CD4-positive, alpha-beta T cell (primary cell): ENCODE measurements around the gene TRPC4AP. TPM values are rescaled to one million over a fixed set of nuclear protein-coding genes. Genes with fewer than 3 reads are reported as not detected.

Experiments used
- ATAC-seq: fragments of 200-7000 bp; cut with Tn5 transposase; one replicate; pipeline ENCODE4 v1.10.0; 2022; ENCODE audit warnings: mild to moderate bottlenecking; ENCODE audit not compliant: poor library complexity
- CTCF ChIA-PET: fragments of 350-600 bp; sonication (Branson Sonifier 250); formaldehyde crosslinking; loops from one replicate; lab custom pipeline; 2021; ENCODE audit warnings: antibody characterized with exemption, inconsistent platforms; lab: Charles Lee
- POLR2A ChIA-PET: fragments of 350-600 bp; sonication (Branson Sonifier 250); formaldehyde crosslinking; loops from one replicate; lab custom pipeline; 2021; ENCODE audit warnings: antibody characterized with exemption, inconsistent platforms; lab: Charles Lee
- DNase-seq, 14 experiments: peaks; one replicate each; pipeline ENCODE4 v3.0.0-alpha.2; 2013 to 2020; ENCODE audit warnings: mixed read lengths in 2 of 14
- H3K27ac ChIP-seq, 2 donors: one replicate each; pipeline versions ENCODE4 v1.5.1 to v1.7.0; 2013; ENCODE audit warnings: low read length in 2 of 2, low read depth in 1 of 2, mild to moderate bottlenecking in 1 of 2
- H3K27me3 ChIP-seq, 2 experiments: 1 replicate in 1 of 2; 2 replicates in 1 of 2; pipeline versions ENCODE4 v1.6.1 to v1.7.0; 2013; ENCODE audit warnings: low read length in 2 of 2, control low read depth in 1 of 2, mild to moderate bottlenecking in 1 of 2, moderate library complexity in 1 of 2; ENCODE audit not compliant: insufficient read depth in 2 of 2, control insufficient read depth in 1 of 2
- H3K36me3 ChIP-seq: one replicate; pipeline ENCODE4 v1.6.1; 2013; ENCODE audit warnings: low read length, control low read depth; ENCODE audit not compliant: insufficient read depth
- H3K4me1 ChIP-seq: one replicate; pipeline ENCODE4 v1.6.1; 2013; ENCODE audit warnings: low read length, control low read depth; ENCODE audit not compliant: insufficient read depth
- H3K4me3 ChIP-seq: one replicate; pipeline ENCODE4 v1.5.1; 2013; ENCODE audit warnings: mild to moderate bottlenecking, low read length, moderate library complexity
- H3K9me3 ChIP-seq, 2 experiments: 1 replicate in 1 of 2; 2 replicates in 1 of 2; pipeline versions ENCODE4 v1.6.1 to v1.7.0; 2013; ENCODE audit warnings: low read length in 2 of 2, mild to moderate bottlenecking in 2 of 2, control low read depth in 1 of 2, moderate library complexity in 1 of 2; ENCODE audit not compliant: control insufficient read depth in 1 of 2, insufficient read depth in 1 of 2
- H3K27ac Mint-ChIP-seq: one replicate; pipeline ENCODE4 v1.8.0; 2020; ENCODE audit warnings: mixed read lengths
- H3K27me3 Mint-ChIP-seq: one replicate; pipeline ENCODE4 v1.8.0; 2021; ENCODE audit warnings: mixed read lengths
- H3K36me3 Mint-ChIP-seq: one replicate; pipeline ENCODE4 v1.8.0; 2021; ENCODE audit warnings: low read depth, mixed read lengths
- H3K4me1 Mint-ChIP-seq: one replicate; pipeline ENCODE4 v1.8.0; 2021; ENCODE audit warnings: low read depth, mixed read lengths
- H3K4me3 Mint-ChIP-seq: one replicate; pipeline ENCODE4 v1.8.0; 2020; ENCODE audit warnings: mild to moderate bottlenecking, mixed read lengths
- H3K9me3 Mint-ChIP-seq: one replicate; pipeline ENCODE4 v1.8.0; 2020; ENCODE audit warnings: mixed read lengths
- CTCF ChIP-seq: fragments of 200-600 bp; IDR thresholded peaks from one replicate; pipeline ENCODE4 v1.8.0; 2022; ENCODE audit warnings: antibody characterized with exemption, mild to moderate bottlenecking
- intact Hi-C, 2 experiments: fragments of 100-400 bp; cut with DNase I in 1 of 2; cut with micrococcal nuclease in 1 of 2; formaldehyde crosslinking; loops; one replicate each; pipeline versions ENCODE4 v1.15.1 to v1.9.0; 2023 to 2025; cut with DNase I, micrococcal nuclease
- total RNA-seq, 174 experiments: library from RNA in 2 of 174; stranded (reverse) in 2 of 174; gene quantifications; one replicate each; pipeline ENCODE4 v1.2.3 and lab custom pipeline; 2021 to 2026

TRPC4AP gene
- total RNA-seq, 2 experiments from 2014 or later, result 56.3 to 60.6 TPM

- peaks cover 41% of the 10 kb centered on the region for H3K36me3 ChIP-seq
Measured at GRCh38 chr20:34994509-34995131, 98.0 kb downstream of the TRPC4AP start.

GRCh38 chr20:34993941-34994508 lies 98.6 kb downstream of the TRPC4AP start:
- Histone ChIP-seq H3K4me1 (no peaks in the 10 kb centered on the region), H3K27ac (no peak overlapping the region), H3K4me3 (no peak overlapping the region), H3K9me3 (no peaks in the 10 kb centered on the region), H3K27me3 (no peaks in the 10 kb centered on the region), H3K36me3 (peaks cover 36% of the 10 kb centered on the region)
- intact Hi-C loops, result no loop called here
- ChIA-PET CTCF (interaction anchor here (0.7 kb wide), 1 partner anchor 27 kb away, joined by 3 read pairs; no protein-coding TSS in a partner anchor), POLR2A (no interaction called here)
- Mint-ChIP-seq H3K27me3 (no peaks in the 10 kb centered on the region), H3K27ac (no peak overlapping the region), H3K9me3 (no peaks in the 10 kb centered on the region), H3K36me3 (peaks cover 25% of the 10 kb centered on the region), H3K4me1 (no peaks in the 10 kb centered on the region), H3K4me3 (no peak overlapping the region)
- TF ChIP-seq CTCF, result no peak
- DNase-seq, result no peak
- no peak for ATAC-seq

More at GRCh38 chr20:34994509-34995131, 98.0 kb downstream of the TRPC4AP start:
- DNase-seq (no peak), ATAC-seq (no peak)
- intact Hi-C loops, result no loop called here
- Mint-ChIP-seq H3K36me3 (peaks cover 30% of the 10 kb centered on the region), H3K4me1 (no peaks in the 10 kb centered on the region), H3K9me3 (no peaks in the 10 kb centered on the region), H3K4me3 (no peak overlapping the region), H3K27ac (no peak overlapping the region), H3K27me3 (no peaks in the 10 kb centered on the region)
- Histone ChIP-seq H3K9me3 (no peaks in the 10 kb centered on the region), H3K4me1 (no peaks in the 10 kb centered on the region), H3K27ac (no peak overlapping the region), H3K4me3 (no peak overlapping the region), H3K27me3 (no peaks in the 10 kb centered on the region)
- ChIA-PET CTCF (interaction anchor here (0.7 kb wide), 1 partner anchor 28 kb away, joined by 3 read pairs; no protein-coding TSS in a partner anchor), POLR2A (no interaction called here)
- no peak for TF ChIP-seq CTCF

- ChIA-PET CTCF (interaction anchor here (0.7 kb wide), 1 partner anchor 1434 kb away, joined by 3 read pairs; no protein-coding TSS in a partner anchor), POLR2A (no interaction called here)
- Histone ChIP-seq H3K9me3 (no peaks in the 10 kb centered on the region), H3K4me3 (no peak overlapping the region), H3K27me3 (no peaks in the 10 kb centered on the region), H3K36me3 (peaks cover 30% of the 10 kb centered on the region), H3K27ac (no peak overlapping the region), H3K4me1 (no peaks in the 10 kb centered on the region)
- DNase-seq, result no peak
- no peaks in the 10 kb centered on the region for H3K4me1 Mint-ChIP-seq
- ATAC-seq, result no peak
- intact Hi-C loops, result no loop called here
- no peaks in the 10 kb centered on the region for H3K27me3 Mint-ChIP-seq
- TF ChIP-seq CTCF, result no peak
- no peak overlapping the region for H3K4me3 Mint-ChIP-seq
- H3K36me3 Mint-ChIP-seq, result peaks cover 14% of the 10 kb centered on the region
- no peaks in the 10 kb centered on the region for H3K9me3 Mint-ChIP-seq
- no peak overlapping the region for H3K27ac Mint-ChIP-seq
Measured at GRCh38 chr20:34992751-34993417, 99.7 kb downstream of the TRPC4AP start.
